Bone marrow (tissue), 2 donors: Measurements from ENCODE around the gene REV3L.
"Not testable (repeated sequence)": the region's sequence is repeated elsewhere in the genome, so short reads cannot be mapped to it uniquely, and the experiment has no call there.

Experiments
- DNase-seq, 2 donors: peaks; one replicate each; lab custom pipeline; 2025; lab: John Stamatoyannopoulos, UW

REV3L gene

GRCh38 chr6:111361648-111362047 lies 121.4 kb downstream of the REV3L start:
- DNase-seq, result no peak

DNA sequence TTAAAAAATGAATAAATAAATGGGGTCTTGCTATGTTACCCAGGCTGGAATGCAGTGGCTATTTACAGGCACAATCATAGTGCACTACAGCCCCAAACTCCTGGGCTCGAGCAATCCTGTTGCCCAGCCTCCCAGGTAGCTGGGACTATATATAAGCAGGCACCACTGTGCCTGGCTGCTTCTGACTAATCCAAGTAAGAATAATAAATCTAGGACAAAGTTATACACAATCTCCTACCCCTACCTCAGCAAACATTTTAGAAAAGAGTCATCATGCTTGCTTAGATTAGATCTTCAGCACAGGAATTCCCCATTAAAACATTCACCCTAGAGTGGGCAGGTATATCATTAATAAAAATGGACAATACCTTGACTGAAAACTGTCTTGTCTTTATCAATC lies 124.6 kb downstream of the REV3L start:
- DNase-seq, result no peak

GRCh38 chr6:111357705-111358104 lies 125.3 kb downstream of the REV3L start:
- no peak for DNase-seq

- no peak for DNase-seq
Observed at GRCh38 chr6:111356551-111356950, 126.5 kb downstream of the REV3L start.

DNA sequence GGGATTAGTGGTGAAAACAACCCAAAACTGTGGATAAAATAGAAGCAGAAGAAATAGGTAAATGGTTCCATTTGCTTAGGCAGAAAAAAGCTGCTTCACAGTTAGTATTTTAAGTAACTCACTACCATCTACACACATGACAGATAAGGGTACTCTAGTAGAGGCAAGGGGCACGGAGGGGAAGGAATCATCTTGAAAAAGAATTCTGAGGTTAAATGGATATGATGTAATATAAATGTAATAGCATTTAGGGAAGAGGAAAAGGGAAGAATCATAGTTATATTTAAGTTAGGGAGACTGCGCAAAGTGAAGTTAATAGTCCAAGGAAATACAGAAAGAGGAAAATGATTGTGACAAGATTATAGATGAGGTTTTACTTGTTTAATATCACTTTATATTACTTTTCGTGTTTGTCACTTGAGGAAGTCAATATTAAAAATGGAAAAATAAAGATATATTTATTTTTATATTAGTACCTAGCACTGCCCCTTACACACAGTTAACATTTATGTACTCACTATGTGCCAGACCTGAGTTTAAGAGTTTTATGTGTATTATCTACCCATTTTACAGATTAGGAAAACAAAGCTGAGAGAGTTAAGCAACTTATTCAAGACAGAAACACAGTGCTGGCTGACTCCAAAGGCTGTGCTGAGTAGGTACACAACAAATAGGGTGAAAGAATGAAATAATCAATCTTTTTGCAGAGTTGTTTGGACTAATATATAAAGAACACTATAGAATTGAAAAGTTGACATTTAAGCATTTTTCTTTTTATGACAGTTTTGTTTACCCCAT lies 128.1 kb downstream of the REV3L start:
- no peak for DNase-seq

DNA sequence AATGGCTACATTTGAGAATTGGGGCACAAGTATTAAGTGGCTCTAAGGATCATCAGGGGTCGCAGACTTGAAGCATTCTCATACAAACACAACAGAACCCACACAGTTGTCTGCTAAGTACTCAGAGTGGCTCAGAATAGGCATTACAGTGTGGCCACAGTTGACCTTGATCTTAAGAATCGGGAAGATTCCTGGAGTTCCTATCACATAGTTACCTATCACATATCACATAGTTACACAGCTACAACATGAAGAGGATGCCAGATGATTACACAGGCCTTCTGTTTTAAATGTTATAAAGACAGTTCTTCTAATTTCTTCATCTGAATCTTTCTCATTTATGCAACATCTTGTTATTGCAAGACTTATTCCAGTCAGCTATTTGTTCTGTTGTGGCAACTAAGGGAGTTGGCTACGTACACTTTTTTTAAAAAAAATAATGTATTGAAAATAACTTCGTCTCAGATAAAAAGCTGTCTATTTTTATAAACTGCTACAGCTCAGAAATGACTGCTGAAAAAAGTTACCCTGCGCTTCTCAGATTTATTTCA lies 129.0 kb downstream of the REV3L start:
- no peak for DNase-seq

GRCh38 chr6:111347589-111347988 lies 135.4 kb downstream of the REV3L start:
- no peak for DNase-seq

DNA sequence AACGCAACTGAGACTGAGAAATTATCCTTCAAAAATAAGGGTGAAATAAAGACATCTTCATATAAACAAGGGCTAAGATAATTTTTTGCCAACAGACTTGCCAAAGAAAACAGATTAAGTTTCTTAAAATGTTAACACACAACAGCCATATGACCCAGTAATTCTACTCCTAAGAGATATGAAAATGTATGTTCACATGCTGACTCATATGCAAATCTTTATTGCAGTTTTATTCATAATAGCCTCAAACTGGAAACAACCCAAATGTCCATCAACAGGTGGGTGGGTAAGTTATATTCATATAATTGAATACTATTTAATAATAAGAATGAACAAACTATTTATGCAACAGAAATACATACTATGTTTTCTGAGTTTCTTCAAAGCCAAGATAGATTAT lies 140.1 kb downstream of the REV3L start:
- no peak for DNase-seq

DNA sequence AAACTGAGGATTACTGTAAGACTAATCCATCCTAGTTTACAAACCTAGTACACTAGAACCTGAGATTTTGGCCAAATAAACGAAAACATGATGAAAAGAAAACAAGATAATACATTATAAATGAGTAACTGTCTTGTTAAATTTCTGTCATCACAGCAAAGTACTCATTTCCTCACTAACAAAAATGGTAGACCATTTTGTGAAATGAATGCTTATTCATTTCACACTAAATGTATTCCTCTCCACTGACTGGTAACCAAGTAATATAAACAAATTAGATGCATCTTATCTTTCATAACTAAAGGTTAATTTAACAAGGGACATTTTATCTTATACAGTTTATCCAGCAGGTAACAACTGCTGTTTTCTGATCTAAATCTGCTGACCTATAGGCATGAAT lies 143.7 kb downstream of the REV3L start:
- no peak for DNase-seq

DNA sequence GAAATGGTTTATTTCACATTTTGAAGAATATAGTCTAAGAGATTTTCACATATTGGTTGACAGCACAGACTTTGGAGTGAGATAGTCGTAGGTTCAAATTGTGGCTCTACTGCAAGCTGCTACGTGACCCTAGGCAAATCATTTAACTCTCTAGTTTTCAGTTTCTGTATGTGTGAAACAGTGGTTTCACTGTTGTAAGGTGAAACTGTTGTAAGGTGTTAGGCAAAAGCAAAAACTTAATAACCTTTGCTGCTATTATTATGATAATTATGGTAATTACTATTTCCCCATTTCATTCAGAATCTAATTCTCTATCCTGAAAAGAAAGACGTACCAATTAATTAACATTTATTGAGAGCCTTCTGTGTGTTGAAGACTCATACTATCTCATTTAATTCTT lies 144.2 kb downstream of the REV3L start:
- DNase-seq, result no peak

DNA sequence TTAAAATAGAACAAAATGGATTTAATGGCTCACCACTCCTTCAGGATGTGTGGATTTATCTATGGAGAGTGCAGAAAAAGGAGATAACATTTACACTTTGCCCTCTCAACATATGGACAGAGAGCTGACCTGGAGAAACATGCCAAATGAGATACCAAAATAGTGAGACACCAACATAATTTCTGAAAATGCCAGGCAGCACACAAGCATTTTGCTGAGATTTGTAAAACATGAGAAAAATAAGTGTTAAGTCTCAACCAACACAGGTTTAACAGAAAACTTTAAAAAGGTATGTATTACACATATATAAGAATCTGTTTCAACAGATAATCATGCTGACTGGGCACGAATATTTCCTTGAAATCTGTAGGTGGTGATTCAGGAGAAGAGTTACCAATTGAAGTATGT lies 145.2 kb downstream of the REV3L start:
- DNase-seq, result no peak

DNA sequence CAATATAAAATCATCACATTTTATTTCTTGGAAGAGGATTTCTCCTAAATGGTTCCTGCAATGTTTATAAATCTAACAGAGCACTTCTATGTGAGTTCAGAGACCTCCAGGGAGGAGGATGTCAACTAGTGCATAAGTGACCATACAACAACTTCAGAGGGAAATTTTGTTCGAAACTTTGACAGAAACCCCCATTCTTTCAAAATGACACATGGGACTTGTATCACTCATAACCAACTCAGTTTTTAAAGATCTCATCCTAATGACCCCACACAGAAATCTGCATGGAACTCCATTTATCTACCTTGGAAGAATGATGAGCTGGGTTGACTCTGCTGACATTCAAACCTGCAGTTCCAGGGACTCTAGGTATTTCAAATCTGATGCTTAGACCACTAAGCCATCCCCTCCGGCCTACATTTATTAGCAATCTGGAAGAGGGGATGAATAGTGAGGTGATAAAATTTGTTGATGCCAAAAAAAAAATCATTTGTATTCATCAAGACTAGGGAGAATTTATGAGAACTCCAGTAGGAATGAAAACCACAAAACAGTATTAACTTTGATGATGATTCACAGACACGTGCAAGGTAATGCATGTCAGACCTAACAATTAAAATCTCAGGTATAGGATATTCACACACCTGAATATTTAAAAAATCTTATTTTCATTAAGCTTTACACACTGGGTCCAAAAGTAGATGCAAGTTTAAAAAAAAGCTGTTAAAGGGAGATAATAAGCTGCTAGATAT lies 153.0 kb downstream of the REV3L start:
- DNase-seq, result no peak

DNA sequence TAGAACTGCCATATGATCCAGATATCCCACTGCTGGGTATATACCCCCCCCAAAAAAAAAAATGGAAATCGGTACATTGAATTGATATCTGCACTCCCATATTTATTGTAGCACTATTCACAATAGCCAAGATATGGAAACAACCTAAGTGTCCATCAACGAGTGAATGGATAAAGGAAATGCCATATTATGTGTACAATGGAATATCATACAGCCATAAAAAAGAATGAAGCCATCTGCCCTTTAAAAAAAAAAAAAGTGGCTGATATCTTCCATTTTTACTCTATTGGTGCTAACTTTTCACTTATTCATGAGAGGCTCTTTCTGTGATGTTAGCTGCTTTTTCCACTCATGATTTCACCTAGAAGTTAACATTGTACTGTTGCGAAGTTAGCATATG lies 156.5 kb downstream of the REV3L start:
- DNase-seq, result no peak

- DNase-seq, result no peak
Observed at GRCh38 chr6:111322145-111322544, 160.9 kb downstream of the REV3L start.

DNA sequence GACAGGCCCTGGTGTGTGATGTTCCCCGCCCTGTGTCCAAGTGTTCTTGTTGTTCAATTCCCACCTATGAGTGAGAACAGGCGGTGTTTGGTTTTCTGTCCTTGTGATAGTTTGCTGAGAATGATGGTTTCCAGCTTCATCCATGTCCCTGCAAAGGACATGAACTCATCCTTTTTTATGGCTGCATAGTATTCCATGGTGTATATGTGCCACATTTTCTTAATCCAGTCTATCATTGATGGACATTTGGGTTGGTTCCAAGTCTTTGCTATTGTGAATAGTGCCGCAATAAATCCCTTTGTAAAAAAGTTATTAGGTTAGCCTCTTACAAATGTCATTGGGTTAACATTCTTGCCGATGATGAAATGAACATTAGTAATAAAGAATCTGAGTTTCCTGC lies 175.1 kb downstream of the REV3L start:
- not testable (repeated sequence) for DNase-seq

DNA sequence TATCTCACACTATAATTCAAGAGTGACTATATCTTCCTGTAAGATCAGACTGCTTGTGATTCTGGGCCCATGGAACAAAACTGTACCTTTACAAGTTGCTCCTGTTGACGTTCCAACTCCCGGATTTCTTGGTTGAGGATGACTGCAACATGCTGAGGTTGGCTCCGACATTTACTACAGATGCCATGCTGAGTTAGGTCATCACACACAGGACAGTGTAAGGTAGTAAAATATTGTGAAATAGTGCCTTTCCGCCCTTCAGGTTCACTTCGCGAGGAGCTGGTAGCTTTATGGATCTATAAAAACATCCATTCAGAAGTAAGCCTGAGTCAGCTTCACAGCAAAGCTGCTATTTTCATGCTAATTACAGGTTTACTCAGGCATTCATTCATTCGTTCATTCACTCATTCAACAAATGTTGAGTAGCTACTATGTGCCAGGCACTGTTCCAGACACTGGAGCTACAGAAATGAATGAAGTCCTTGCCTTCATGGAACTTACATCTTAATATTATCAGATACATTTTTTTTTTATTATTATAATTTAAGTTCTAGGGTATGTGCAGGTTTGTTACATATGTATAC lies 175.7 kb downstream of the REV3L start:
- DNase-seq, result no peak

DNA sequence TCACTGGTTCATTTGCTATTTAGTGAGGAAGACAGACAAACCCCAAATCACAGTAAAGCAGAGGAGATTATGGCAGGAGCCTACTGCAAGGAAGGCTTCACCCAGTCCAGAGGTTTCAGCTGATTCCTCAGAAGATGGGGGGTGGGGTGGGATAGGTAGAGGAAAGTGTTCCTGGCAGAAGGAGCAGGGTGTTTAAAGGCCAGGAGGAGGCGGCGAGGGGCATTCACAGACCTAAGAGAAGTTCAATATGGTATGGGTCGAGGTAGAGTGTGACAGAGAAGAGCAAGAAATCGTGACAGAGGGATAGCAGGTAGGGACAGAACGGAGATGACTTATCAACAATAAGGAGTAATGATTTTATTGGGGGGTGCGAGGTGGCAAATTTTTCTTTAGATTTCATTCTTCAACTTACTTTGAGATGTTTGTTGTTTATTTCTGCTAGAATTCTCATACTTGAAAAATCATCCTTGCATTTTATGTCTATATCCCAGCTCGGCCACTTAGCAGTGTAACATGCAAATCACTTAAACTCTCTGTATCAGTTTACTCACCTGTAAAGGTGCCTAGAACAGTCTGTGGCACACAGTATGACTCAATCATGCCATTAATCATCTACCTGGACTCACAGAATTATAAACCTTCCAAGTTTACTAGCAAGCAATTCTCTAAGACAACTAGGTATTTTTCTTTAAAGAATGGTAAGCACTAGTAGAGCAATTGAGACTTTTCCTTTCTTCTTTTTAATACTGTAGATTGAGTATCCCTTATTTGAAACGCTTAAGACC lies 176.7 kb downstream of the REV3L start:
- no peak for DNase-seq

GRCh38 chr6:111301946-111302345 lies 181.1 kb downstream of the REV3L start:
- no peak for DNase-seq

GRCh38 chr6:111300938-111301800 lies 181.8 kb downstream of the REV3L start:
- not testable (repeated sequence) for DNase-seq

- DNase-seq, result no peak
Observed at GRCh38 chr6:111297776-111298175, 185.2 kb downstream of the REV3L start.

- DNase-seq, result no peak
Observed at GRCh38 chr6:111294374-111294967, 188.5 kb downstream of the REV3L start.
